DMS 273 (cell line): ENCODE results near the gene PALD1.
"Not testable (repeated sequence)": the region's sequence is repeated elsewhere in the genome, so short reads cannot be mapped to it uniquely, and the experiment has no call there.

ENCODE experiments used
- DNase-seq: peaks from one replicate; lab custom pipeline; 2025; ENCODE audit not compliant: unreplicated experiment; lab: John Stamatoyannopoulos, UW

PALD1 gene

DNA sequence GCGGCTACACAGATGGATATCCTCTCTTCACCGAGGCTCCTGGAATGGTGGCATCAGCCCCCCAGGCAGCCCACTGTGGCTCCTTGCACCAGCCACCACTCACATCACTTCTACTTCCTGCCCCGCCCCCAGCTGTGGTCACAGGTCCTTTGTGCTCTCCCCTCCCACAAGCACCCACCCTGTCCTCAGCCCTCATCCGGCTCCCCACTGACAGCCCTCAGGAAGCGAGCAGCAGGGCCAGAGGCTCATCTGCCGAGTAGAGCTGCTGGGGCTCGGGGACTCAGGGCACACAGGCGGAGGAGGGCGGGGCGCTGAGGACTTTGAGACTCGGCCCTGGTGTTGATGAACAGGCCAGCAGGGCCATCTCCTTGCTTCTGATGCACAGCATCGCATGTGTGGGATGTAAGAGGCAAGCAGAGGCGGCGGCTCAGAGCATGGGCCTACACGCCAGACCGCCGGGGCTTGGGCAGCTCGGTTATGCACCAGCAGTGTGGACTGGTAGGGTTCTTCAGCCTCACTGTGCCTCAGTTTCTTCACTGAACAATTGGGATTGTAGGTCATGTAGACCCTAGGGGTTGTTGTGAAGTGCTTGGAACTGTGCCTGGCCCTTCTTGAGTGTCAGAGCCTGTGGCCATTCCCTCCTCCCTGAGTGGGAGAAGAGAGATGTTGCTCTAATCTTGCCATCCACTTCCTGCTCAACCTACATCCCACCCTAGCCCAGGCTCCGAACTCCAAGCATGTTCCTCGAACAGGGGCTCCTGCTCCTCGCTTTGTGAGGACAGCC is 124.3 kb downstream of the PALD1 start, which contains the start of gene PRF1:
Gene PRF1 (minus strand): TSS at position 77 of the 784 bp plus-strand sequence. CDS start 1,839 bp downstream, outside the sequence.
- no peak for DNase-seq

GRCh38 chr10:70603449-70603801 is 124.9 kb downstream of the PALD1 start:
- DNase-seq = no peak

GRCh38 chr10:70604106-70604505 is 125.5 kb downstream of the PALD1 start:
- peak; percentile 20 for DNase-seq

GRCh38 chr10:70605161-70605560 is 126.6 kb downstream of the PALD1 start:
- no peak for DNase-seq

- DNase-seq = no peak
Measured at GRCh38 chr10:70607936-70608335, 129.4 kb downstream of the PALD1 start.

GRCh38 chr10:70613941-70614340 is 135.4 kb downstream of the PALD1 start:
- DNase-seq = no peak

DNA sequence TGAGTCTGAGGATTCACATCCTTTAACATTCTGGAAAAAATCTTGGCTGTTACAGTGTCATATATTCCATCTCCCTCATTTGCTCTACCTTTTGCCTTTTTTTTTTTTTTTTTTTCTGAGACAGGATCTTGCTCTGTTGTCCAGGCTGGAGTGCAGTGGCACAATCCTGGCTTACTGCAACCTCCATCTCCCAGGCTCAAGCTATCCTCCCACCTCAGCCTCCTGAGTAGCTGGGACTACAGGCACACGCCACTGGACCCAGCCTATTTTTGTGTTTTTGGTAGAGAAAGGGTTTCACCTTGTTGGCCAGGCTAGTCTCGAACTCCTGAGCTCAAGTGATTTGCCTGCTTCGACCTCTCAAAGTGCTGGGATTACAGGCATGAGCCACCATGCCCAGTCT is 135.8 kb downstream of the PALD1 start:
- DNase-seq = not testable (repeated sequence)

GRCh38 chr10:70615211-70615610 is 136.6 kb downstream of the PALD1 start:
- no peak for DNase-seq

- DNase-seq = no peak
Measured at GRCh38 chr10:70615784-70616522, 137.4 kb downstream of the PALD1 start.

DNA sequence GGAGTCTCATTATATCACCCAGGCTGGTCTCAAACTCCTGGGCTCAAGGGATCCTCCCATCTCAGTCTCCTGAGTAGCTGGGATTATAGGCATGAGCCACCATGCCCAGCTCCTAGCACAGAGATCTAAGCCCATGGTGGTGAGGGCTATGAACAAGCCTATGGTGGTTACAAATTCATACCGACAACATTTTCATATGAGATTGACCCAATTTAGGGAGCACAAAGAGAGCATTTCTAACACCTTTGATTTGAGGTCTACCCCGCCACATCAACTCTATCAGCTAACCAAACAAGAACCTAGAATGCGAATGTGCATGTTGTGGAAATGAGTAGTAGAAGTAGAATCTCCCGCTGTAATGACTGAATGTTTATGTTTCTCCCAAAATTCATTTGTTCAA is 138.2 kb downstream of the PALD1 start:
- DNase-seq = no peak
